Activated CD4-positive, alpha-beta memory T cell treated with anti-CD3 and anti-CD28 coated beads, Interleukin-2, amount 10 ng/mL, durations not matched to agents 7 days and 5 days (primary cell): ENCODE measurements around the gene WLS. TPM values are rescaled to one million over a fixed set of nuclear protein-coding genes. Genes with fewer than 3 reads are reported as not detected.

Source experiments
- CTCF ChIA-PET: fragments of 350-600 bp; sonication (Branson Sonifier 250); formaldehyde crosslinking; loops from one replicate; lab custom pipeline; 2021; ENCODE audit warnings: antibody characterized with exemption, inconsistent platforms; lab: Charles Lee
- POLR2A ChIA-PET: fragments of 350-600 bp; sonication (Branson Sonifier 250); formaldehyde crosslinking; loops from one replicate; lab custom pipeline; 2021; ENCODE audit warnings: antibody characterized with exemption; lab: Charles Lee
- DNase-seq: peaks from one replicate; pipeline ENCODE4 v3.0.0-alpha.2; 2020
- H3K27ac Mint-ChIP-seq: one replicate; pipeline ENCODE4 v1.8.0; 2021; ENCODE audit warnings: mild to moderate bottlenecking, mixed read lengths
- H3K27me3 Mint-ChIP-seq: one replicate; pipeline ENCODE4 v1.8.0; 2021; ENCODE audit warnings: mixed read lengths
- H3K36me3 Mint-ChIP-seq: one replicate; pipeline ENCODE4 v1.8.0; 2021; ENCODE audit warnings: low read depth, mixed read lengths
- H3K4me1 Mint-ChIP-seq: one replicate; pipeline ENCODE4 v1.8.0; 2021; ENCODE audit warnings: mixed read lengths
- H3K4me3 Mint-ChIP-seq: one replicate; pipeline ENCODE4 v1.8.0; 2021; ENCODE audit warnings: mild to moderate bottlenecking, mixed read lengths
- H3K9me3 Mint-ChIP-seq: one replicate; pipeline ENCODE4 v1.8.0; 2021; ENCODE audit warnings: mixed read lengths
- total RNA-seq, 2 experiments: library from RNA; stranded (reverse); gene quantifications; one replicate each; pipeline ENCODE4 v1.2.3, GENCODE V29; 2021

Gene WLS
- total RNA-seq, 2 experiments from 2014 or later = not detected

- H3K27ac Mint-ChIP-seq = no peak overlapping the region
- POLR2A ChIA-PET = no interaction called here
- H3K27me3 Mint-ChIP-seq = no peaks in the 10 kb centered on the region
- no peaks in the 10 kb centered on the region for H3K4me1 Mint-ChIP-seq
- H3K36me3 Mint-ChIP-seq = no peaks in the 10 kb centered on the region
- H3K9me3 Mint-ChIP-seq = no peaks in the 10 kb centered on the region
- CTCF ChIA-PET = no interaction called here
- no peak overlapping the region for H3K4me3 Mint-ChIP-seq
- no peak for DNase-seq
These were observed 104.2 kb downstream of the WLS start for GRCh38 chr1:68128157-68128556.

- no peak for DNase-seq
- ChIA-PET CTCF (interaction anchor here (0.7 to 1.1 kb wide), 3 partner anchors 27 to 560 kb away, joined by 3 read pairs; no protein-coding TSS in a partner anchor), POLR2A (no interaction called here)
- H3K4me1 Mint-ChIP-seq = peaks cover 5% of the 10 kb centered on the region
- H3K27me3 Mint-ChIP-seq = no peaks in the 10 kb centered on the region
- no peaks in the 10 kb centered on the region for H3K36me3 Mint-ChIP-seq
- no peak overlapping the region for H3K4me3 Mint-ChIP-seq
- no peak overlapping the region for H3K27ac Mint-ChIP-seq
- H3K9me3 Mint-ChIP-seq = no peaks in the 10 kb centered on the region
These were observed 110.8 kb downstream of the WLS start for GRCh38 chr1:68121536-68121935.

GRCh38 chr1:68120136-68120791, 112.1 kb downstream of the WLS start:
- POLR2A ChIA-PET = no interaction called here
- CTCF ChIA-PET = interaction anchor here (0.7 to 2.2 kb wide), 14 partner anchors 9 to 1617 kb away, joined by 3 to 12 read pairs (median 4); no protein-coding TSS in a partner anchor
- H3K4me3 Mint-ChIP-seq = no peak overlapping the region
- H3K27ac Mint-ChIP-seq = no peak overlapping the region
- no peaks in the 10 kb centered on the region for H3K27me3 Mint-ChIP-seq
- no peaks in the 10 kb centered on the region for H3K36me3 Mint-ChIP-seq
- H3K9me3 Mint-ChIP-seq = no peaks in the 10 kb centered on the region
- peaks cover 5% of the 10 kb centered on the region for H3K4me1 Mint-ChIP-seq
- peak; percentile 24 for DNase-seq

- ChIA-PET POLR2A (no interaction called here), CTCF (interaction anchor here (1.7 to 2.2 kb wide), 3 partner anchors 19 to 227 kb away, joined by 7 to 12 read pairs (median 8); no protein-coding TSS in a partner anchor)
- Mint-ChIP-seq H3K4me1 (peaks cover 5% of the 10 kb centered on the region), H3K36me3 (no peaks in the 10 kb centered on the region), H3K4me3 (no peak overlapping the region), H3K9me3 (no peaks in the 10 kb centered on the region), H3K27me3 (no peaks in the 10 kb centered on the region), H3K27ac (no peak overlapping the region)
- DNase-seq = no peak
These were observed 112.9 kb downstream of the WLS start for GRCh38 chr1:68119445-68119844.

- ChIA-PET POLR2A (no interaction called here), CTCF (interaction anchor here (0.7 to 3.1 kb wide), 12 partner anchors 10 to 1687 kb away, joined by 3 to 16 read pairs (median 4); no protein-coding TSS in a partner anchor)
- Mint-ChIP-seq H3K36me3 (no peaks in the 10 kb centered on the region), H3K4me1 (peaks cover 5% of the 10 kb centered on the region), H3K27me3 (peaks cover 1% of the 10 kb centered on the region), H3K9me3 (no peaks in the 10 kb centered on the region), H3K4me3 (no peak overlapping the region), H3K27ac (no peak overlapping the region)
- DNase-seq = no peak
These were observed 114.9 kb downstream of the WLS start for GRCh38 chr1:68117416-68117815.

- H3K27ac Mint-ChIP-seq = no peak overlapping the region
- H3K27me3 Mint-ChIP-seq = peaks cover 4% of the 10 kb centered on the region
- H3K4me3 Mint-ChIP-seq = peak overlapping the region; percentile 48
- H3K4me1 Mint-ChIP-seq = peaks cover 5% of the 10 kb centered on the region
- ChIA-PET POLR2A (no interaction called here), CTCF (interaction anchor here (0.6 to 3.1 kb wide), 16 partner anchors 9 to 1688 kb away, joined by 3 to 16 read pairs (median 4); no protein-coding TSS in a partner anchor)
- peak; percentile 48 for DNase-seq
- no peaks in the 10 kb centered on the region for H3K9me3 Mint-ChIP-seq
- H3K36me3 Mint-ChIP-seq = no peaks in the 10 kb centered on the region
These were observed 115.6 kb downstream of the WLS start for GRCh38 chr1:68116643-68117235.

GRCh38 chr1:68115308-68115707, 117.0 kb downstream of the WLS start:
- ChIA-PET CTCF (interaction anchor here (1.8 to 3.1 kb wide), 2 partner anchors 231 to 349 kb away, joined by 6 to 16 read pairs; no protein-coding TSS in a partner anchor), POLR2A (no interaction called here)
- no peak overlapping the region for H3K27ac Mint-ChIP-seq
- H3K4me1 Mint-ChIP-seq = peaks cover 5% of the 10 kb centered on the region
- H3K4me3 Mint-ChIP-seq = no peak overlapping the region
- H3K36me3 Mint-ChIP-seq = no peaks in the 10 kb centered on the region
- H3K27me3 Mint-ChIP-seq = peaks cover 4% of the 10 kb centered on the region
- H3K9me3 Mint-ChIP-seq = no peaks in the 10 kb centered on the region
- DNase-seq = no peak

GRCh38 chr1:68113966-68114365, 118.4 kb downstream of the WLS start:
- H3K4me3 Mint-ChIP-seq = no peak overlapping the region
- CTCF ChIA-PET = no interaction called here
- peaks cover 5% of the 10 kb centered on the region for H3K4me1 Mint-ChIP-seq
- H3K27ac Mint-ChIP-seq = no peak overlapping the region
- DNase-seq = no peak
- H3K36me3 Mint-ChIP-seq = no peaks in the 10 kb centered on the region
- no peaks in the 10 kb centered on the region for H3K9me3 Mint-ChIP-seq
- peaks cover 4% of the 10 kb centered on the region for H3K27me3 Mint-ChIP-seq
- POLR2A ChIA-PET = no interaction called here

GRCh38 chr1:68112835-68113243, 119.5 kb downstream of the WLS start:
- ChIA-PET POLR2A (no interaction called here), CTCF (no interaction called here)
- no peaks in the 10 kb centered on the region for H3K9me3 Mint-ChIP-seq
- H3K4me3 Mint-ChIP-seq = no peak overlapping the region
- H3K27ac Mint-ChIP-seq = no peak overlapping the region
- DNase-seq = no peak
- H3K4me1 Mint-ChIP-seq = peaks cover 5% of the 10 kb centered on the region
- no peaks in the 10 kb centered on the region for H3K36me3 Mint-ChIP-seq
- H3K27me3 Mint-ChIP-seq = peaks cover 6% of the 10 kb centered on the region

- no peaks in the 10 kb centered on the region for H3K9me3 Mint-ChIP-seq
- no peak for DNase-seq
- peaks cover 8% of the 10 kb centered on the region for H3K27me3 Mint-ChIP-seq
- peaks cover under 1% of the 10 kb centered on the region for H3K4me1 Mint-ChIP-seq
- no peaks in the 10 kb centered on the region for H3K36me3 Mint-ChIP-seq
- ChIA-PET CTCF (interaction anchor here (0.6 kb wide), 1 partner anchor 294 kb away, joined by 4 read pairs; no protein-coding TSS in a partner anchor), POLR2A (no interaction called here)
- H3K4me3 Mint-ChIP-seq = no peak overlapping the region
- H3K27ac Mint-ChIP-seq = no peak overlapping the region
These were observed 120.5 kb downstream of the WLS start for GRCh38 chr1:68111519-68112436.

- Mint-ChIP-seq H3K27me3 (peaks cover 8% of the 10 kb centered on the region), H3K4me3 (no peak overlapping the region), H3K9me3 (no peaks in the 10 kb centered on the region), H3K36me3 (no peaks in the 10 kb centered on the region), H3K27ac (no peak overlapping the region), H3K4me1 (no peaks in the 10 kb centered on the region)
- DNase-seq = no peak
- POLR2A ChIA-PET = no interaction called here
- CTCF ChIA-PET = interaction anchor here (2.2 kb wide), 1 partner anchor 9 kb away, joined by 10 read pairs; no protein-coding TSS in a partner anchor
These were observed 124.6 kb downstream of the WLS start for GRCh38 chr1:68107771-68108170.

- Mint-ChIP-seq H3K4me1 (no peaks in the 10 kb centered on the region), H3K27me3 (peaks cover 4% of the 10 kb centered on the region), H3K4me3 (no peak overlapping the region), H3K9me3 (no peaks in the 10 kb centered on the region), H3K27ac (no peak overlapping the region), H3K36me3 (no peaks in the 10 kb centered on the region)
- DNase-seq = no peak
- POLR2A ChIA-PET = no interaction called here
- CTCF ChIA-PET = interaction anchor here (1.2 to 1.3 kb wide), 2 partner anchors 14 to 16 kb away, joined by 5 to 6 read pairs; no protein-coding TSS in a partner anchor
These were observed 128.3 kb downstream of the WLS start for GRCh38 chr1:68103884-68104554.
